ENCODE measurements around the gene TIMM17B.

Gene TIMM17B

DNA sequence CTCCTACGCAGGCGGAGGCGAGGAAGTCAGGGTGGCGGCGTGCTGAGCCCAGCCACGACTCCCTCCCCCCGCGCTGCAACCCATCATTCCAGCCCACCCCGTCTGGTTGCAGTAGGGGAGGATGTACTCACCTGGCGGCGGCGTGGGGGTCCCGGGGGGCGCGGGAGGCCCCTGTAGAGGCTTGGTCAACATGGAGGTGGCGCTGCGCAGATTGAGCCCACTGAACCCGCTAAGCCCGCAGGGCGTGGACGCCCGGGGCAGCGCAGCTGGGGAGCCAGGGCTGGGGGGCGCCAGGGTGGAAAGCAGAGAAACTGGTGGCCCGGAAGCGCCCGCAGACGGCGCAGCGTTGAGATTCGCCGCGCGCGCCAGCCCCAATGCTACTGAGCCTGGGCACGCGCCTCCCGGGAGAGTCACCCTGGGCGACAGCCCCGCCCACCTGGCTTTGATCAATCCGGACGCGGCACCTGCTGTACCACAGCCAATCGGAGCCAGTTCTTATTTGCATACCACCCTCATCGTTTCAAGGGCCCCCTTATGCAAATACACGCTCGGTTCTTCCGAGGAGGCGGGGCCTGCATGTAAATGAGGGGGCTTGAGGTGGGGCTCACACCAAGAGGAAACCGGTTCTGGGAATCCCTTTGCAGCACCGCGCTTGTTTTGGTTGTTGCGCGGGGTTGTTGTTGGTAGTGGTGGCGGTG, 21.2 kb upstream of the TIMM17B start, which contains the start of gene PIM2:
Gene PIM2, minus strand, starts transcription at position 382 of the 698 bp plus-strand sequence. Its CDS starts 190 bp downstream, at position 192.
- peak; percentile 88 for DNase-seq (ENCODE audit: low spot score)

DNA sequence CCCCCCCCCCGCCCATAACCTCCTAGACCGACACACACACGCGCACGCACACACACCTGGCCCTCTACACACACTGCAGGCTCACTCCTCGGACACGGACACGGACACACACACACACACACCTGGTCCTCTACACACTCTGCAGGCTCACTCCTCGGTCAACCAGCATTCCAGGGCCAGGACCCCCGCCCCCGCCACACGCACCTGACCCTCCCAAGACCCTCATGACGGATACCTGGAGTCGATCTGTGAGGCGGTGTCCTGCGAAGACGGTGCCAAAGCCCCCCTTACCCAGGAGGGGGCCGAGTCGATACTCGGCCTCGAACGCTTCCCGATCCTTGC, 20.7 kb upstream of the TIMM17B start:
- no peak for DNase-seq (ENCODE audit: low spot score)

DNA sequence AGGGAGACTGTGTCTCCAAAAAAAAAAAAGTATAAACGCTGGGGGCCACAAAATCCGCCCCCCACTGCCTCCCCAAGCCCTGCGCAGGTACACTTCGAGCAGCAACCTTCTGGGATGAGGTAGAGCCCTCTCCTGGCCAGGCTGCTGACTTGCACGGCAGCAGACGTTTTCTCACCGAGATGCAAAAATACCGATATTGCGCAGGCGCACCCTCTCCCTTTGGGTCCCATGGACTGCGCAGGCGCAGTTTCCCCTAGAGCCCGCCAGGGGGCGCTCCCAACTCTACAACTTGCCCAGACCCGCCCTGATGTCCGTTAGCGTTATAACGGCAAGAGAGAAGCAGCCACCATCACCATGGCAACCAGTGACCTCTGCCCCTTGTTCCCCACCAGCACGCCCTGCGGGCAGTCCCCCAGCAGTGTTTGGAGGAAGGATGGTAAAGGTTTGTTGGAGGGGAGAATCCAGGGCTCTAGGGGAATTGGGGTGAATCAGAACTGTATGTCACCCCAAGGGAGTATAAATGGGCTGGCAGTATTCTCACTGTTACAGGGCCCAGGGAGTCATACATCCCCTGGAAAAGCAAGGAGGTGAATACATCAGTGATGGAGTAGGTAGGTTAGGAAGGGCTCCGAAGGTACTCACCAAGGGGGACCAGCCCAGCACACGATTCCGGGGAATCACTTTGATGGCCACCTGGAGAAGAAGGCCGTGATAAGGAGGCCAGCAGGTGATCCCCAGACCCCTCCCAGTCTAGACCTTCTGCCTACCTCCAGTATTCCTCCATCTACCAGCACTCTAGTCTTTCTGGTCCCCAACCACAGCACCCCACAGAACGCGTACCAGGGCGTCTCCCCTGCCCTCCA, 19.8 kb upstream of the TIMM17B start:
- peak; percentile 84 for DNase-seq (ENCODE audit: low spot score)

DNA sequence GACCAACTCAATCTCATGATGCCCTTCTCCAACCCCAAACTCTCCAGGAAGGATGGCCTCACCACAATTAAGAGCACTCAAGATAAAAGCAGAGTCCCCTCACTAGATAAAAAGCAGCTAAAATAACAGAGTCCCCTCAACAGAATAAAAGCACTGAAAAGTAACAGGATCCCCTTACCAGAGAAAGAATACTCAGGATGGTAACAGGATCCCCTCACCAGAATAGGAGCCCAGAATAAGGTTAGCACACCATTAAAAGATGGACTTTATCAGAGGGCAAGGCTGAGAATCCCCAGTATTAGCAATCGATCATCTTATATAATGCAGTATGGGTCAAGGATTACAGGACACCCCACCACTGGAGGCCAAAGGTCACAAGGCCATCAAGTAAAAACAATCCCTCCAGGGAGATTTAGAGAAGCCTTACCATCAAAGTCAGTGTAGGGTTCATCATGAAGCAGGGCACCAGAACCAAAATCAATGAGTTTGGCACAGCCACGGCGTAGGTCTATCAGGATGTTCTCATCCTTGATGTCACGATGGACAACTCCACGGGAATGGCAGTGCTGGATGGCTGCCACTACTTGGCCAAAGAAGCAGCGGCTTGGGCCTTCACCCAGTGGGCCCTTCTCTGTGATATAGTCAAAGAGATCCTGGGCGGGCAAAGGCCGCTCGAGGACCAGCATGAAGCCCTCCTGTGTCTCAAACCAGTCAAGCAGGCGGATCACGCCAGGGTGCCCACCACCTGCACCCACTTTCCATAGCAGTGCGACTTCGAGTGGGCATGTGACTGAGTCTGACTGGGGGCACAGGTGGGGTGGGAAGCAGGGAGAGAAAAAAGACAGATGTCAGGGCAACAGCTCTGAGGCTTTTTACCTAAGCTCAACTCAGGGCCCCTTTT, 17.3 kb upstream of the TIMM17B start:
- no peak for DNase-seq (ENCODE audit: low spot score)

DNA sequence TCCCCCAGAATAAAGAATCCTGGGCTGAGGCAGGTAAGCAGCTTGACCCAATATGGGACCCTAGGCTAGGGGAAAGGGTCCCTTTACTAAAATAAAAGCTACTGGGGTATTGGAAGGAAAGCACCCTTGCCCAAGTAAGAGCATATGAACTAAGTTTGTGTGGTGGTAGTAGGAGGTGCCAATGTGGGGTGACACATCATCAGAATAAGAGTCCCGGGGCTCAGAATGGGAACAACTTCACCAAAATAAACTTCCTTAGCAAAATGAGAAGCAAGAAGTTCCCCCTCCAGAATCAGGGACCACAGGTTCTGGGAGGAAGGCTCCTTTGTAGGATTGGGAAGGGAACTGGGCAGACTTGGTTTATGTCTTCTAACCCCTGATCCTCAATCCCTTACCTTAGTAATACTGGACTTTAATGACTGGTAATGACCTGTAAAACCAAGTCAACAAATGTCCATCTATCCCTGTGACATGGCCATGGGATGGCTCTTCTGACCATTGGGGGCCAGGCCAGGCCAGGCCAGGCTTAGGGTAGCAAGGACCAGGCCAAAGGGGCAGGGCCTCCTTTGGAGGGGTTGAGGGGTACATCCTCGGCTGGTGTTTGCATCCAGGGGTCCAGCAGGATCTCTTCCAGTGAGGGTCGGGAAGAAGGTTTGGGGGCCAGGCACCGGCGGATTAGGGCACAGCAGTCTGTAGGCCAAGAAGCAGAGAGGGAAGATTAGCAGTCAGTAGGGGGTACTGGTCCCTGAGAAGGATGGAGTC, 16.2 kb upstream of the TIMM17B start:
- DNase-seq (ENCODE audit: low spot score), result no peak

DNA sequence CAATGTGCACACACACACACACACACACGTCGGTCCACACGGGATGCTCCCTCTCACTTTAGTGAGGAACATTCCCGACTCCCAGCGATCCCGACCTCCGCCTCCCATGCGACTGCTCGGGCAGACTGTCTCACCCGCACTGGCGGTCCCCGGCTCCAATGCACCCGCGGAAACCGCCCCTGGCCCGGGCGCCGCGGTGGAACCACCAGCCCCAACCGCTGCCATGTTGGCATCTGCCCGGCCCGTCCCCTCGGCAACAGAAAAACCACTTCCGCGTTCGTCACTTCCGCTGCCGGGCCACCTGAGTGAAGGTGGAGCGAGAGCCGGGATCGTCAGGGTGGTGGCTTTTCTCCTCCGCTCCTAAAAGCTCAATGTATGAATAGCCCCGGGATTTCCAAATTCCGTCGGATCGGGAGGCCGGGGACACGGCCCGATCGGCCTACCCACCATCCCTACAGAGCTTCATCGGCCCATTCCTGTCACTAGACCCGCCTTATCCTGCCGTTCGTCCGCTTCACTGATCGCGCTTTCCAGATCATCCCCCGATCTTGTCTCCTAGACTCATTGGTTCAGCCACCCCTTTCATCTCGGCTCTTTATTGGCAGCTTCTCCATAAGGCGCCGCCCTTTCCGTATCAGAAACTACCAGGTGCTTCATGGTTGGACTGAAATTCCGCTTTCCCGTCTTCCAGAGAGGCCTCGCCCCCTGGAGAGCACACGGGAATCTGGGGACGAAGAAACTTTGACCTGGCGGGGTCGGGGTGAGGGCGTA, 14.0 kb upstream of the TIMM17B start, which contains the start of gene SLC35A2:
Gene SLC35A2, minus strand, starts transcription at position 235 of the 771 bp plus-strand sequence. Its CDS starts 10 bp downstream, at position 225.
- peak; percentile 77 for DNase-seq (ENCODE audit: low spot score)

DNA sequence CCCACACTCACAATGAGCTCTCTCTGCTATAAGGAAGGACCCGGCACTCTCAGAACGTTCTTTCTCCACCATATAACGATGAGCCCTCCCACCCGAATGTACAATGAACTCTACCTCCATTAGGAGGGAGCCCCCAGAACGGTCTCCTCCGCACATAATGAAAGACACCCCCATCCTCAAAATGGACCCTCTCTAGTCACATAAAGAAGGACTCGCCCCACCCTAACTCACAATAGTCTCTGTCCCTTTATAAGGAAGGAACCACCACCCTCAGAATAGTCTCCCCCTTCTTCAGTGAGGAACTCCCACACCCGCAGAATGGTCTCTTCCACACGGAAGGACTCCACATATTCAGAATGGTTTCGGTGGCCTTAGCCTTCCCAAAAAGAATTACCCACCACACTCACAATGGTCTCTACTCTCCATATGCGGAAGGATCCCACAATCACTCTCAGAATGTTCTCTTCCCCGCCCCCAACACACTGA, 13.4 kb upstream of the TIMM17B start:
- no peak for DNase-seq (ENCODE audit: low spot score)

DNA sequence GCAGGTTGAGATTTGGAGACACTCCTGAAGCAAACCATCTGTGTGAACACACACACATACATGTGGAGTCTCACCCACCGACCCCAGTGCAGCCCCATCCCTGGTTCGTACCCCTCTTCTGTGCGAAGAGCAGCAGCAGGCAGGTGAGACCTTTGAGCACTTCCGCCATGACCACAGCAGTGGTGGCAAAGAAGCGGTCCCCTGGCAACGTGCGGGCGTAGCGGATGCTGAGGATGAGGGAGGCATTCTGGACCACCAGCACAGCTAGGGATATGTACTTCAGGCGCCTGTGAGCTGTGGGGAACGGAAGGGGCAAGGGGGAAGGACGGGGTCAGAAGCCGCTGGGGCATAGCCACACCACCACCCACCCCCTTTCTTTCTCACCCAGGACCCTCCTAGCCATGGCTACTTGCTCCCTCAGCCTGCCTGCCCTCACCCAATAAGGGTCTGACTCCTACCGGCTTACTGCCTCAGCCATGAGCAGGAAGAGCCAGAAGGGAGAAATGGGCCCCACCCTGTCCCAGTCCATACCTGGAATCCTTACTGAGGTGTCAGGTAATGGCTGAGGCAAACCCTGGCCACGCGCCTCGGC, 12.2 kb upstream of the TIMM17B start:
- DNase-seq (ENCODE audit: low spot score), result no peak

DNA sequence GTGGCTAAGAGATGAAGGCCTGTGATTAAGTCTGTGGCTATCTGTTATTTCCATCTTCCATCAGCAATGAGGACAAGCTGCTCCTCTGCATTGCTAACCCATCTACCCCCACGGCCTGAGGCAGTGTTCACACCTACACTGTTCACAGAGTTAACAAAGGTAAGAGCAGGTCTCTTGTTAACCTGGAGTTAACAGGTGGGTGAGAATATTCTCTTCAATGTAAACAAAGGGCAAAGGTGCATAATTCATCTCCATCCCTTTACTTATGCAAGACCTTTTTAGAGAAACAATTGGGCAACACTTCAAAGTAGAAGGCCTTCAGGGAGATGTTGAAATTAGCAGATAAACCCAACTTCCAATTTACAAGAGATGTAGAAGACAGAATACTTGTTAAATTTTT, 11.0 kb upstream of the TIMM17B start:
- no peak for DNase-seq (ENCODE audit: low spot score)

DNA sequence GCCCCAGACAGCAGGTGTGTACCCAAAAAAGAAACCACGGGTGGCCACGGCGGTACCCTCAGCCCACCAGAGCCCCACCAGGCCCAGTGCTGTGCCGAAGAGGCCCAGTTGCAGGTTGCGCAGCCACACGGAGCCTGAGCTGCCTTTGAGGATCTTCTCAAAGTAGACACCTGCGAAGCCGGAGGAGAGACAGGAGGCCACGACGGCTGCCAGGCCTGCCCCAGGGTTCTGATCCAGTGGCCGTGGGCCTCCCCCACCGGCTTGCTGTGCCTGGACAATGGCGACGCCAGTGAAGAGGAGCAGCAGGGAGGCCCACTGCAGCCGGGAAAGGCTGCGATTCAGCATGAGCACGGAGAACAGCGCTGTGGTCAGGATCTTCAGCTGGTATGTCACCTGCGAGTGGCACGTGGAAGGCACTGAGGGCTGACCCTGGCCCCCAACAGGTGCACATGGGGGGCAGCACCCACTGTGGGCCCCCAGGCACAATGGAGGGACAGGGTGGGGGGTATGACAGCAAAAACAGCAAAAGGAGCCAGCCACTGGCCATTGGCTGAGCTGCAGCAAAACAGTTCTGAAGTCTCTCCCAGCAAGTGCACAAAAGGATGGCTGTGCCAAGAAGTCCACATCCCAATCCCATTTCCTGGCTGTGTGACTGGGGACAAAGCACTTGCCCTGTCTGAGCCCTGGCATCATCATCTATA, 7.7 kb upstream of the TIMM17B start:
- DNase-seq (ENCODE audit: low spot score), result no peak

DNA sequence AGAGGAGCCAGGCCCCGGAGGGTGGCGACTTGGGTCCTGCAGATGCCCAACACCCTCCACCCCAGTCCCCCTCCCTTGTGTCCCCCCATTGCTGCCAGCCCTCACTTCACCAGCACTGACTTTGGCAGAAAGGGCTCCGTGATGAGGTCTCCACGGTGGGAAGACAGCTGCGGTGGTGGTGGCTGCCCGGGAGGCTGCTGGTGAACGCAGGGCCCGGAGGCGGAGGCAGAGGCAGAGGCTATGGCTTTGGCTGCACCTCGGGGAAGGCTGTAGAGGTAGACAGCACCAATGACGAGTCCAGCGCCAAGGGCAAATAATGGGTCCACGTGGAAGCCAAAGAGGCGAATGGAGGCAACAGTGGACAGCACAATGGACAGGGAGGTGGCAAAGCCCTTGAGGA, 7.1 kb upstream of the TIMM17B start:
- DNase-seq (ENCODE audit: low spot score), result no peak

DNA sequence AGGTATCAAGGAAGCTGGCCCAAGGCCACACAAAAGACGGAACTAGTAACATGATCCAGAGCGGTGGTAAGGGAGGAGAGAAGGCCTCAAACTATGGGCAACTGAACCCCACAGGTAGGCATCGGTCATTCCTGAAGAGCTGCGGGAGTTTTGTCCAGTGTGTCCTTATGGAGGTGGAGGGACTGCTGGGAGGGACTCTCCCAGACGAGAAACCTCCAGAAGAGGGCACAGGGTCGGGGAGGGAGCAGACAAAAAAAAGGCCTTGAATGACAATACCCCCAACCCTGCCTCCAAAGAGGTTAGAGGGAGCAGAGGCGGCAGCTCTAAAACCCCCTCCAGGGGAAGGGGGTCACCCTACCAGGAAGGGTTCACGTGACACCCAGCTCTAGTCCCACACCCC, 6.6 kb upstream of the TIMM17B start:
- no peak for DNase-seq (ENCODE audit: low spot score)

DNA sequence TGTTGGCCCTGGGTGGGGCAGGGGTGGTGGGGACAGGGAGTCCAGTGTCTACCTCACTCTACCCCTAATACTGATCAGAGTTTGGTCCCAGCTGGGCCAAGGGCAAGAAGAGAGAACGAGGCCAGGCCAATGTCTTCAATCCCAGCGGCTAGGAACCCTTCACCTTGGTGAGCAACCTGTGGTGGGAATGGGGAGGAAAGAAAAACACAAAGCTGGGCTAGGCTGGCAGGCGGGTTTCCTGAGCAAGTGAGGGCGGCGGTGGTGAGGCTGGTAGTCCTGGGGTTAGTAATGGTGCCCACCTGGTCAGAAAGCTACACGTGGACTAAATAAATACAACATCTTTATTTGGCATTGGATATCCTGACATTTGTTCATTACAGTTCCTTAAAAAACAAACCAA, 5.7 kb upstream of the TIMM17B start:
- DNase-seq (ENCODE audit: low spot score), result no peak

DNA sequence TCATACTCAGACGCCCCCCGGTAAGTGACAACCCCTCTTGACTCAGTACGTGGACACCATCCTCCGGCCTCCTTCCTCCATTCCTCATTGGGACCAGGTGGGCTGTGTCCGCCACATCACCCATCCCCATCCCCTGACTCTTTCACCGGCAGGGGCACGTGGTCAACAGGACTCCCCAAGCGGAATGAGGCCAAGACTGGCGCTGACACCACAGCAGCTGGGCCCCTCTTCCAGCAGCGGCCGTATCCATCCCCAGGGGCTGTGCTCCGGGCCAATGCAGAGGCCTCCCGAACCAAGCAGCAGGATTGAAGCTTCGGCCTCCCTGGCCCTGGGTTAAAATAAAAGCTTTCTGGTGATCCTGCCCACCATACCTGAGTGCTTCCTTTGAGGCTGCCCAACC, 5.2 kb upstream of the TIMM17B start:
- no peak for DNase-seq (ENCODE audit: low spot score)

DNA sequence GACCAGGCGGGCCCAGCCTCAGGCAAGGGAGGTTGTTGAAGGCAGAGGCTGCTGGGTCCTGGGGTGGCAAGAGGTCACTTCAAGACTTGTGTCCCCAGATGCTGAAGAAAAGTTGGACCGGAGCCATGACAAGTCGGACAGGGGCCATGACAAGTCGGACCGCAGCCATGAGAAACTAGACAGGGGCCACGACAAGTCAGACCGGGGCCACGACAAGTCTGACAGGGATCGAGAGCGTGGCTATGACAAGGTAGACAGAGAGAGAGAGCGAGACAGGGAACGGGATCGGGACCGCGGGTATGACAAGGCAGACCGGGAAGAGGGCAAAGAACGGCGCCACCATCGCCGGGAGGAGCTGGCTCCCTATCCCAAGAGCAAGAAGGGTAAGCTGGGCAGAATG, 4.6 kb upstream of the TIMM17B start:
- DNase-seq (ENCODE audit: low spot score), result no peak

DNA sequence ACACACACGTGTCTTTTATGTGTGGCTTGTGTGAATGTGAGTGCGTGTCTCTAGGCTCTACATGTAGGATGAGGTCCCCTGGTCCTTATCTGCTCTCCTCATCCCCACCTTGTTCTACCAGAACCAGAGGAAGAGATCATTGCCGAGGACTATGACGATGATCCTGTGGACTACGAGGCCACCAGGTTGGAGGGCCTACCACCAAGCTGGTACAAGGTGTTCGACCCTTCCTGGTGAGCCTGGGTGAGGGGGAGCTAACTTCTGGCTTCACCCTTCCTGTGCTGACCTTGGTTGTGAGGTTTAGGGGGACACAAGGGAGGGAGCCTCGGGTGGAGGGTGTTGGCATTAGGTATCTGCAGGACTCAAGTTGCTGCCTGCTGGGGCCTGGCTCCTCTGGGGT, 3.5 kb upstream of the TIMM17B start:
- no peak for DNase-seq (ENCODE audit: low spot score)

DNA sequence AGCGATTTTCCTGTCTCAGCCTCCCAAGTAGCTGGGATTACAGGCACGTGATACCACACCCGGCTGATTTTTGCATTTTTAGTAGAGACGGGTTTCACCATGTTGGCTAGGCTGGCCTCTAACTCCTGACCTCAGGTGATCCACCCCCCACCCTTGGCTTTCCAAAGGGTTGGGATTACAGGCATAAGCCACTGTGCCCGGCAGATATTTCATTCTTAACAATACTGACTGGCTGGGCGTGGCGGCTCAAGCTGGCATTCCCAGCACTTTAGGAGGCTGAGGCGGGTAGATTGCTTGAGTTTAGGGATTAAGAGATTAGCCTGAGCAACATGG, 1.5 kb upstream of the TIMM17B start:
- DNase-seq (ENCODE audit: low spot score), result no peak

DNA sequence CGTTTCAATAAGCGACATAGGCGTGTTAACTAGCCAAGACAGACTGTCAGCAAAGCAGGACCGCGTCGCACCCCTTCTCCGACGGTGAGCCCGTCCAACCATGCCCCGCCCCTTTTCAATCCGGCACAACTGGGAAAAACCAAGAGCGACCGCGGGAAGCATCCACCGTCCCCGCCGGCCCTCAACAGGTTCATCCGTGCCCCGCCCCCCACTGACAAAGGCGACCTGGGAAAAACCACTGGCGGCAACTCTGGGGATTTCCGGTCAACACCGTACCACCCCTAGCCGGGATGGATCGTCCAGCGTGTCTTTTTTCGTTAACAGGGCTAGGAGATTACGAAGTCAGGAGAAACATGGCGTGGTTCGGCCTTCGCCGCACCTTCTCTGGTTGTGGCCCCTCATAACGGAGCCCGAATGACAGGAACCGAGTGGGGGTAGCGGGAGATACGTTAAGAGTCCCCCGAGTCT, 377 bp downstream of the TIMM17B start:
- DNase-seq (ENCODE audit: low spot score), result peak; percentile 71

DNA sequence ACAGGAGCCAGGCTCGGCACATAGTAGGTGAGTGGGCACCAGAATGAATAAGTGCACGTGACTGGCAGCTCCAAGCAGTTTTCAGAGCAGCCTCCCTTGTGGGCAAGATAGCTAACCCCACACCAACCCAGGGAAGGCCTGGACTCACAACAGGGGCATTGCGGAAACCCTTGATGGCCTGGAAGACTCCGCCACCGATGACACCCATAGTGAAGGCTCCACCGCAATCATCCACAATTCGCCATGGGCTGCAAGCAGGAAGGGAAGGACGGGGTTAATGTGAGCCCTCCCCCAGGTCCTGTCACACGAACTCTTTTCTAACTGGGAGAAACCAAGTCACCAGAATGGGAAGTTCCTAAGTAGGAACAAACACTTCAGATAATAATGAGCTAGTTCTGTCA, 957 bp downstream of the TIMM17B start:
- no peak for DNase-seq (ENCODE audit: low spot score)

DNA sequence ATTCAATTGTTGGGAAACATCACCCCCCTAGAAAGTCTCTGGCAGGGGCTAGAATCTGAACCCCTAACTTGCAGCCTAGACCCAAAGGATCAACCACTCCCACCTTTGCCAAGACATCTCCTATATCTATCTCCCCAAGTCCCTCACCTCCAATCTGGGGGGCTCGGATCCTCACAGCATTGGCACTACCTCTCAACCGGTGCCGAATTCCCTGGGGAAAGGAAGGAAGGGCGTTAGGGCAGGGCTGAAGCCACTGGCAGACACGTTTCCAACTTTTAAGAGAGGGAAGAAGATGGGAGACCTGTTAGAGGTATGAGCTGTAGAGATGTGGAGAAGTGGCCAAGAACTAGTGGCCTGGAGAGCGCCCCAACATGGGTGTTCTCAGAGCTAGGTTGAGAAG, 2.7 kb downstream of the TIMM17B start:
- DNase-seq (ENCODE audit: low spot score), result no peak
